Ishikawa (cell line): ENCODE results near the gene PDCL2.

ENCODE experiments used
- CEBPB ChIP-seq: IDR thresholded peaks from 2 replicates; pipeline ENCODE4 v1.6.1; 2012
- CREB1 ChIP-seq: IDR thresholded peaks from 2 replicates; pipeline ENCODE4 v1.6.1; 2012; ENCODE audit warnings: low read depth
- EGR1 ChIP-seq: IDR thresholded peaks from 2 replicates; pipeline ENCODE4 v1.6.1; 2012
- EP300 ChIP-seq: IDR thresholded peaks from 2 replicates; pipeline ENCODE4 v1.6.1; 2012; ENCODE audit warnings: borderline replicate concordance
- FOXM1 ChIP-seq: IDR thresholded peaks from 2 replicates; pipeline ENCODE4 v1.6.1; 2012; ENCODE audit warnings: low read depth, borderline replicate concordance
- MAX ChIP-seq: IDR thresholded peaks from 2 replicates; pipeline ENCODE4 v1.6.1; 2012
- NFIC ChIP-seq: IDR thresholded peaks from 2 replicates; pipeline ENCODE4 v1.6.1; 2012
- RAD21 ChIP-seq: IDR thresholded peaks from 2 replicates; pipeline ENCODE4 v1.6.1; 2012; ENCODE audit warnings: low read depth
- REST ChIP-seq: IDR thresholded peaks from 2 replicates; pipeline ENCODE4 v1.6.1; 2012; ENCODE audit warnings: low read depth, mild to moderate bottlenecking
- TAF1 ChIP-seq: IDR thresholded peaks from 2 replicates; pipeline ENCODE4 v1.6.1; 2012; ENCODE audit warnings: low read depth, mild to moderate bottlenecking
- TCF12 ChIP-seq: IDR thresholded peaks from 2 replicates; pipeline ENCODE4 v1.6.1; 2012; ENCODE audit warnings: low read depth
- TEAD4 ChIP-seq: IDR thresholded peaks from 2 replicates; pipeline ENCODE4 v1.6.1; 2012
- YY1 ChIP-seq: IDR thresholded peaks from 2 replicates; pipeline ENCODE4 v1.6.1; 2012; ENCODE audit warnings: low read depth
- ZBTB7A ChIP-seq: IDR thresholded peaks from 2 replicates; pipeline ENCODE4 v1.6.1; 2012; ENCODE audit warnings: low read depth
- TF ChIP-seq, protein P1 (sequence below): IDR thresholded peaks from 2 replicates; pipeline ENCODE4 v1.6.1; 2012

Gene PDCL2

DNA sequence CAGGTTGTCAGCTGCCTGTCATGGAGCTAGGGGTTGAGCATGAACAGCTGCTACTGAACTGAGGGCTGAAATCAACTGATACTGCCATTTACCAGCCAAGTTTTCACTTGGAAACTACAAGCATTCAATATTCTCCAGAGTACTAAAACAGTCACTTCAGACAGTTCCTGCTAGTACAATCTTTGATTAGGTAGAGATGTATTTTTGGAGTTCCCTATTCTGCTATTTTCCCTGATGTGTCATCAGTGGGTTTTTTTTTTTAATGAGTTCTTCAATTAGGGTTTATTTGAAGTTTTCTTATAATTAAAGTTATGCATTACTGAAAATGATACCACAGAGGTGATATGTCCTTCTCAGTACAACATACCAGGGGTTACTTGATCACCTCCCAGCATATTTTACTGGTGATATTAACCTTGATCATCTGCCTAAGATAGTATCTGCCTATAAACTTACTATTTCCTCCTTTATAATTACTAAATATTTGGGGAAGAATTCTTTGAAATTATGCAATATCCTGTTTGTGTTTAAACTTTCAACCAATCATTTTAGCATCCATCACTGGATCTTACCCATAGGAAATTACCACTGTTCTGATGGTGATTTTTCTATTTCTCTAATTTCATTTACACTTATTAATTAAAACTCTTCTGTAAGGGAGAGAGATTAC is 13.6 kb downstream of the PDCL2 start:
- no peak for TF ChIP-seq REST
- no peak for TF ChIP-seq NFIC
- no peak for TF ChIP-seq CEBPB

- TF ChIP-seq EGR1 (no peak), EP300 (no peak), REST (no peak), YY1 (no peak), TAF1 (no peak), RAD21 (no peak), TEAD4 (no peak), CREB1 (no peak), TCF12 (no peak), CEBPB (no peak)
- TF ChIP-seq, protein P1, sequence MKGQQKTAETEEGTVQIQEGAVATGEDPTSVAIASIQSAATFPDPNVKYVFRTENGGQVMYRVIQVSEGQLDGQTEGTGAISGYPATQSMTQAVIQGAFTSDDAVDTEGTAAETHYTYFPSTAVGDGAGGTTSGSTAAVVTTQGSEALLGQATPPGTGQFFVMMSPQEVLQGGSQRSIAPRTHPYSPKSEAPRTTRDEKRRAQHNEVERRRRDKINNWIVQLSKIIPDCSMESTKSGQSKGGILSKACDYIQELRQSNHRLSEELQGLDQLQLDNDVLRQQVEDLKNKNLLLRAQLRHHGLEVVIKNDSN: no peak
Observed at GRCh38 chr4:55575513-55575912, 16.5 kb downstream of the PDCL2 start.

- TF ChIP-seq TCF12 (no peak), NFIC (no peak)
Observed at GRCh38 chr4:55574252-55574651, 17.8 kb downstream of the PDCL2 start.

GRCh38 chr4:55571806-55572205 is 20.2 kb downstream of the PDCL2 start:
- TF ChIP-seq EGR1 (no peak), RAD21 (no peak), NFIC (no peak), TCF12 (no peak), MAX (no peak), YY1 (no peak), TEAD4 (no peak), FOXM1 (no peak), CEBPB (no peak), REST (no peak), ZBTB7A (no peak), CREB1 (no peak), EP300 (no peak), TAF1 (no peak)
- TF ChIP-seq, protein P1: no peak

DNA sequence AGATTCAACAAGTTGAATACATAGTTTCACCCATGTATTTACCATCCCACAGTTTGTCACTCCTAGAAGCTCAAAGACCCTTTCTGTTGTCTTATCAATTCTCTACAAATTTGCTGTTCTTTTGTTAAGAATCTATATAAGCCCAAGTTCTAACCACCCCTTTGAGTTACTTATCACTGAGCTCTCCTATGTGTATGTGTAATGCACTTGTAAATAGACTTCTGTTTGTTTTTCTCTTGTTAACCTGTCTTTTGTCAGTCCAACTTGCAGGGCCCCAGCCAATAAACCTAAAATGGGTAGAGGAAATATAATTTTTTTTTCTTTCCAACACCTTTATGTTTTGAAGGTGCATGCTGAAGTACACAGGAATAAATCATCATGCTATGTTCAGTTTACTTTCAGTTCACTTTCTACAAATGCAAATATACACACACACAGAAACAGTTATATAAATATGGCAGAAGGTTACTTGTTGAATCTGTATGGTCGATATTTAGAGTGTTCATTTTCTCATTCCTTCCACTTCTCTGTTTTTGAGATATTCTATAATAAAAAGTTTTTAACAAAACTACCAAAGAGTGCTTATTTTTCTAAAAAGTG is 23.0 kb downstream of the PDCL2 start:
- TF ChIP-seq, protein P1: no peak
- TF ChIP-seq YY1: no peak
- TF ChIP-seq CREB1: no peak
- no peak for TF ChIP-seq EGR1
- TF ChIP-seq TCF12: no peak
- TF ChIP-seq ZBTB7A: no peak
- TF ChIP-seq CEBPB: no peak
- TF ChIP-seq NFIC: no peak
